HCT116 (cell line): ENCODE measurements around the gene FLT4.

ENCODE experiments used
- CBX3 ChIP-seq: IDR thresholded peaks from 2 replicates; pipeline ENCODE4 v1.6.1; 2012; ENCODE audit warnings: low read depth
- CTCF ChIP-seq, 3 experiments: fragments of 200-600 bp in 1 of 3; sonication (generic) in 1 of 3; IDR thresholded peaks in 2 of 3; conservative IDR thresholded peaks in 1 of 3; 2 replicates each; pipeline ENCODE4 v1.5.1; 2012 to 2017; ENCODE audit warnings: low read depth in 2 of 3, low read length in 2 of 3, antibody characterized with exemption in 1 of 3, borderline replicate concordance in 1 of 3, control low read depth in 1 of 3, mild to moderate bottlenecking in 1 of 3, mixed read lengths in 1 of 3, mixed run types in 1 of 3, moderate library complexity in 1 of 3; ENCODE audit not compliant: insufficient read depth in 1 of 3

GRCh38 chr5:180598316-180598701 lies 51.1 kb downstream of the FLT4 start:
- TF ChIP-seq CTCF (IDR thresholded peaks at IDR 0.05 in 2 of 3, conservative IDR thresholded peaks at IDR 0.05 in 1 of 3; ENCODE audit: borderline replicate concordance in 1 of 3, insufficient read depth in 1 of 3, low read depth in 2 of 3, low read length in 2 of 3): no peak
- no peak for TF ChIP-seq CBX3
